Stimulated activated CD4-positive, alpha-beta T cell treated with anti-CD3 and anti-CD28 coated beads, Interleukin-12 subunit alpha, Interleukin-12 subunit beta, amount 100 ng/mL, for 48 hours (primary cell): ENCODE data around the gene GALM.
"Not testable (repeated sequence)": the region's sequence is repeated elsewhere in the genome, so short reads cannot be mapped to it uniquely, and the experiment has no call there.

Experiments used
- DNase-seq, 3 donors: peaks; one replicate each; pipeline ENCODE4 v3.0.0-alpha.2; 2020; ENCODE audit warnings: low read depth in 2 of 3, low spot score in 1 of 3

GALM gene

DNA sequence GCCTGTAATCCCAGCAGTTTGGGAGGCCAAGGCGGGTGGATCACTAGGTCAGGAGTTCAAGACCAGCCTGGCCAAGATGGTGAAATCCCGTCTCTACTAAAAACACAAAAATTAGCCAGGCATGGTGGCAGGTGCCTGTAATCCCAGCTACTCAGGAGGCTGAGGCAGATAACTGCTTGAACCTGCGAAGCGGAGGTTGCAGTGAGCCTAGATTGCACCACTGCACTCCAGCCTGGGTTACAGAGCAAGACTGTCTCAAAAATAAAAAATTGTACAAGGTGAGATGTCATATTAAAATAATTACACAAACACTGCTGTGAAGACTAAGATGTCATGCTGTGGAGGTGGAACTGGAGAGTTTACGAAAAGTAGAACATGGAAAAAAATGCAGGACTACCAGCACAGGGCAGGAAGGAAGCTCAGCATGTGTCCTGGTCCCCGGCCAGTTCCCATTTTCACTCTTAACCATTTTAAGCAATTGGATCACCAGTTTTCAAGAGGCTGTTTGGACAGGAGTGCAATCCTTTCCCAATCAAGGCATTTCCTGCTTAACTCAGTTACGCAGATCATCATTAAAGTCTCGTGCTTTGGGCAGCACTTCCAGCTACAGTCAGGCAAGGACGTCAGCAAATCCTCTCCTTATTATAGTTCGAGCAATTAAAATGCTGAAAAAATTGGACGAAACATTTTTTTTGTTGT lies 71.2 kb downstream of the GALM start:
- not testable (repeated sequence) for DNase-seq

DNA sequence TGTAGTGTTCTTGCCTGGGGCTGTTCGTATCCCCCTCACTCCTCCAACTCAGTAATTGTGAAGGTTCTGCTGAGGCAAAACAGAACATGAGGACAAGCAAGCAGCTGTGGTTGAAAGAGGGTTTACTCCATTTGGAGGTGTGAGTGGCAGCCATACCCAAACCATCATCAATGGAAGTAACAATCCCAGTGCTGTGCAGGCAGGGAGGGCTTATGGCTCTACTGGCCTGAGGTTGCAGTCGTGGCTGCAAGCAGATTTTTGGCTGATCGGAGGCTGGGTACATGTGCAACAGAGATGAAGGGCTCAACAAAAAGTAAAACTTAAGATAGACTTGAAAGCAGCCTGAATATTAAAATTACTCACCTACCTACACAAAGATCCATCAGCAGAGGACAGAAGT lies 72.0 kb downstream of the GALM start:
- no peak for DNase-seq

DNA sequence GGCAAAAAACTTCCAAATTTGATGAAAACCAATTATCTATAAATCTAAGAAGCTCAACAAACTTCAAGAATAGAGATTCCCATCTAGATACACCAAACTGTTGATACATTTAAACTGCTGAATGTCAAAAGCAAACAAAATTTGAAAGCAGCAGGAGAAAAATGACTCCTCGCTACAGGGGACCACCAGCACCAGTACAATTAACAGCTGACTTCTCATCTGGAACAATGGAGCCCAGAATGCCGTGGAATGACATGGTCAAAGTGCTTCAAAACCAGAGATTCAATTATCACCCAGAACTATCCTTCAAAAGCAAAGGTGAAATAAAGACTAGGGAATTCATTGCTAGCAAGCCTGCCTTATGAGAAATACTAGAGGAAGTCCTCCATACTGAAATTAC lies 73.6 kb downstream of the GALM start:
- no peak for DNase-seq

DNA sequence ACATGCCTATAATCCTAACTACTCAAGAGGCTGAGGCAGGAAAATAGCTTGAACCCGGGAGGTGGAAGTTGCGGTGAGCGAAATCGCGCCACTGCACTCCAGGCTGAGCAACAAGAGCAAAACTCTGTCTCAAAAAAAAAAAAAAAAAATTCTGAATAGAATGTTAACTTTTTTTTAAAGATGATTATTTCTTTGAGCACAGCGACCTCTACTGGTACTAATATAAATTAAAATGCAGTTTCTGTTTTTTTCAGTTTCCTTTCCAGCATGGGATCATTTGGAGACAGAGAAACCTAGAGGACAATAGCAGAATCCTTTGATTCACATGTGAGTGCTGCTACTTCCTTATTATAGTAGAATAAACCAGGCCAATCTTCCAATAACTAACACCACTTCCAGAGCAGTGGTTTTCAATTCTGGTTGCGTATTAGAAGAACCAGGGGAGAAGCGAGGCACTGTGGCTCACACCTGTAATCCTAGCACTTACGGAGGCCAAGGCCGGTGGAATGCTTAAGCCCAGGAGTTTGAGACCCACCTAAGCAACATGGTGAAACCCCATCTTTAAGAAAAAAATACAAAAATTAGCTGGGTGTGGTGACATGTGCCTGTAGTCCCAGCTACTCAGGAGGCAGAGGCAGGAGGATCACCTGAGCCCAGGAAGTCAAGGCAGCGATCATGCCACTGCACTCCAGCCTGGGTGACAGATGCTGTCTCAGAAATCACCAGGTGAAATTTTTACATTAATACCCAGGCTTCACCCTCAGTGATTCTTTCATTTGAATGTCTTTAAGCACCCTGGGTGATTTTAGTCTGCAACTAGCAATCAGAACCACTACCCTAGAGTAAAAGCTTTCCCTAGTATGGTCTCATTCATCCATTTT lies 75.2 kb downstream of the GALM start:
- no peak for DNase-seq

DNA sequence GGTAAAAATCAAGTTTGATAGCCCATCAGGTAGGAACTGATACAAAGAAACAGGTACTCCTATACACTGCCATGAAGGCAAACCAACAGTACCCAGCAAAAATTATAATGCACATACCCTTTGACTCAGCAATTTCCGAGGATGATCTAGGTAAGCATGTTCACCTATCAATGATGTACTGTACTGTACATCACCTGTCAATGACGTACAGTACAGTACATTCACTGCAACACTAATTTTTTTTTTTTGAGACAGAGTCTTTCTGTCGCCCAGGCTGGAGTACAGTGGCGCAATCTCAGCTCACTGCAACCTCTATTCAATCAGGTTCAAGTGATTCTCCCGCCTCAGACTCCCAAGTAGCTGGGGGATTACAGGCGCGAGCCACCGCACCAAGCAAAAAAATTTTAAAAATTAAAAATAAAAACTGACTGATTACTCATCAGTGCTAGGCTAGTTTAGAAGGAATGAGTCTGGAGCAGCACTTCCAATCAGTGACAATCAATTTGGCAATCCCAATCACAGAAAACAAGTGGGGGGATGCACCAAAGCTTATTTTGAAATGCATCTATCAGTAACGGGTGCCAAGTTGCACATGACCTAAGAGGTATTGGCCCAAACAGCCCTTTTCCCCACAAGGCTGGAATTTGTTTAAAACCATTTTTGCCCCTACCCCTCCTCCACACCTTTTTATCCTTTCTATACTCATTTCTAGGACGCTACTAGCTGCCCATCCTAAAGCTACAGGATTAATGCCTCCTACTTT lies 77.1 kb downstream of the GALM start:
- DNase-seq: no peak

DNA sequence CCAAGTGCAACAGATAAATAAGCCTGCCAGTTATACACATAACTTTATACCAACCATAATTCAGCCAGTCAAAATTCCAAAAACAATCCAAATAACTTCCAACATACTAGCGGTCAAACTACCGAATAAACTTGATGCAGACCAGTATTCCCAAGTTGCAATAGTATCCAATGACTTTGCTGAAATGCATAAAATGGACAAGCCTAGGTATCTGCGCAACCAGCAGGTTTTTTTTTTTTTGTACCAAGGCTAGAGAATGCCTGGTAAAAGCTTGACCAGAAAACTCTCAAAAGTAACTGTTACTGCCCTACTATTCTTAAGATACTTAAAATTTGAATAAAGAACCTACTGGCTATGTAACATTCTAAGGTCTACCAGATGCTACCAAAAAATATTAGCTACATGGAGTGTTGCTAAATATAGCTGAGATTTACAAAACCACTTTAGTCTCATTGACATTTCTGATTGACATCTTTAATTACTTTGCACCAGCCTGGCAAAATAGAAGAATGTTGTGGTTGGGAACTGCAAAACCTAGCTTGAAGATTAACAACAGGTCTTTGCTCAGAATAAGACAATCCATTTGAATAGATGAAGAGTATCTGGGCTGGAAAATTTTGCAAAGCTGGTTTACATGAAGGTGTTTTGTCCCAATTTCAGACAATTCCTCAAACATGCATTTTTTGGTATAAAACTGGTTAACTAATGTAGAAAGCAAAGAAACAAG lies 77.9 kb downstream of the GALM start:
- DNase-seq: no peak

DNA sequence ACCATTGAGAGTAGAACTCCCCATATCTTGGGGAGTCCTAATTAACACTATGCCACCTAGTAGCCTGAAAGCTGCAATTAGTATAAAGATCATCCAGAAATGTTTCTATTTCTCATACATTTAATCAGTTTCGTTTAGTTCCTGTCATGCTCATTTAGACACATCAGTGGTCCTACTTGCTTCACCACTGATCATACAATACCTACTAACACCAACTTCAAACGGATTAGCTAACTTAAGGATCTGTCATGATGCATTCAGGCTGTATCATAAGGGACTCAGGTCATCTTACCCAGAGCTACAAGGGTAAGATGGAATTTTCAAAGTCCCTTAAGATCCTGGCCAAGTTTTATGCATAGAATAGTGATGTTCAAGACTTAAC lies 78.5 kb downstream of the GALM start:
- DNase-seq: no peak

DNA sequence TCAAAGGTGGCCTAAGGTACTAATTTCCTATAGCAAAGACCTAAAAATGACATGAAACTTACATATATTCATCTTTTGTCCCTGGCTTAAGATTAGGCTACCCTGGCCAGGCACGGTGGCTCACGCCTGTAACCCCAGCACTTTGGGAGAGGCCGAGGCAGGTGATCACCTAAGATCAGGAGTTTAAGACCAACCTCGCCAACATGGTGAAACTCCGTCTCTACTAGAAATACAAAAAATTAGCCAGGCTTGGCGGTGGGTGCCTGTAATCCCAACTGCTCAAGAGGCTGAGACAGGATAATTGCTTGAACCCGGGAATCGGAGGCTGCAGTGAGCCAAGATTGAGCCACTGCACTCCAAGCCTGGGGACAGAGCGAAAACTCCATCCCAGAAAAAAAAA lies 79.4 kb downstream of the GALM start:
- no peak for DNase-seq

DNA sequence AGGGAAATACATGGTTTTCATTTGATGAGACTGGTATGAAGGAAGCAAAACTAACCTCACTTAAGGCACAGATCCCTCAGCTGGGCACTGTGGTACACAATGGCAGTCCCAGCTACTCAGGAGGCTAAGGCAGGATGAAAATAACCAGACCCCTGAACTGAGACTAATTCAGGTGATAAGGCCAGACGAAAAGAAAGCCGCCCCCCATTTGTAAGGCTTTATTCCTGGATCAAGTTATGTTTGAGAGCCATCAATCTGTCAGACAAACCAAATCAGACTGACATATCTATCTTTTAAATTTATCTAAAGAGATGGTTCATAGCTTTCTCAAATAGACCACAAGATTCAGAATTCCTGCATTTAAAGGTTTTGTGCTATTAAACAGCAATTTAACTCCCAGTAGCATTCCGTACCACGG lies 81.1 kb downstream of the GALM start:
- no peak for DNase-seq

DNA sequence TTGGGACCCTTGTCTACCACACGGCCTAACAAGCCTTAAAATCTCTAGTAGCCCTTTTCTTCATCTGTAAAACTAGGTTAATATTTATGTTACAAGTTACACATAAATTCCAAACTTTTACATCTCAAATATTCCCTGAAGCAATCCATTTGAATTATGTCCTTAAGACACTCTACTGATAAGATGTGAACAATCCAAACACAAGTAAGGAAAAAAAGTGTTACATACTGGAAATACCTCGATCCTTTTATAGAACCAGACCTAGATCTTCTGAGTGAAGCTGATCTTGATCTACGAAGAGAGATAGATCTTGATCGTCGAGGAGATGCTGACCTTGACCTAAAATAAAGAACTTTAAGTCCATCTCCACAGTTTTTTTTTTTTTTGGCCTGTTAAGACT lies 81.9 kb downstream of the GALM start:
- DNase-seq: no peak

DNA sequence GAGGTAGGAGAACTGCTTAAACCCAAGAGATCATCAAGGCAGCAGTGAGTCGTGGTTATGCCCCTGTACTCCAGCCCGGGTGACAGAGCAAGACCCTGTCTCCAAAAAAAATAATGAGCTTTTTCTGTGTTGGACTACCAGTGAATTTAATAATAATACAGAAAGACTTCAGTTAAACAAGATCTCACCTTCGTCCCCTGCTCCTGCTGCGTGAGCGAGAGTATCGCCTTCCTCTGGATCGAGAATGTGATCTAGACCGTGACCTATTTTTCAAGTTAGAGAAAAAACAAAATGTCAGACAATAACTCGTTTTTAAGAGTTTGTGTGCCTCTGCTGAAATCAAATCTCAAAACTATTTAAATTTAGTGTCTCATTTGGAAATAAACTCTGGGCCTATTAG lies 82.5 kb downstream of the GALM start:
- DNase-seq: no peak

DNA sequence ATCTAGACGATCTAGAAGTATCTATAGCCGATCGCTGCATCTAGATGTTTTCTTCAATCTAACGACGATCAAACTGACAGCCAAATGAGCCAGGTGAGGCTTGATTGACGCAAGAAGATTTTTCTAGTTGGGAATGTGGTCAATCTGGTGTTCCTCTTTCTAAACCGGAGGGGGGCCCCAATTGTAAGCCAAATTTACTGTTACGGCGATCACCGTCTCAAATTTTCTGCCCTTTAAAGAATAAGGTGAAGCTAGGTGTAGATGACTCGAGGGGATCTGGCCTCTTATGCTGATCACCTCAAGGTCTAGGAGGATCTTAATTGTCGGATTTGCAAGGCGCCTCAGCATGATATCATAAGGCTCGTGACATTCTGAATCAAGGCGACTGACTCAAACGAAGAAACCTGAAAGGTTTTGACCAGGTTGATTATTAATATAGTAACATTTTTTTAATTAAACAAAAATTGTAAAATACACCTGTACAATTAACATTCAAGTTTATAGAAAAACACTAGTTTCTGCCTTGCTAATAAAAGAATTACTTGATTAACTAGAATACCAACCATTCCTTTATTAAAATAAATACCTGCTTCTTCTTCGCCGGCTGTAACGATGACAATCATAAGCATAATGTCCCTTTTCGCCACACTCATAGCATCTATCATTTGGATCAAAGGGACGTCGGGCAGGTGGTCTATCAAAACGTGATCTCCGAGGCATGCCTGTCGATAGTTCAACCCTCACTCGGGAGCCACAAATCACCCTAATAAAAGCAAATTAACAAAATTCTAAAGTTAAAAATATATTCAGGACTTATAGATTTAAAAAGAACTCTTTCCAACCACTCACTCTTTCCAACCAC lies 83.3 kb downstream of the GALM start:
- DNase-seq: no peak

DNA sequence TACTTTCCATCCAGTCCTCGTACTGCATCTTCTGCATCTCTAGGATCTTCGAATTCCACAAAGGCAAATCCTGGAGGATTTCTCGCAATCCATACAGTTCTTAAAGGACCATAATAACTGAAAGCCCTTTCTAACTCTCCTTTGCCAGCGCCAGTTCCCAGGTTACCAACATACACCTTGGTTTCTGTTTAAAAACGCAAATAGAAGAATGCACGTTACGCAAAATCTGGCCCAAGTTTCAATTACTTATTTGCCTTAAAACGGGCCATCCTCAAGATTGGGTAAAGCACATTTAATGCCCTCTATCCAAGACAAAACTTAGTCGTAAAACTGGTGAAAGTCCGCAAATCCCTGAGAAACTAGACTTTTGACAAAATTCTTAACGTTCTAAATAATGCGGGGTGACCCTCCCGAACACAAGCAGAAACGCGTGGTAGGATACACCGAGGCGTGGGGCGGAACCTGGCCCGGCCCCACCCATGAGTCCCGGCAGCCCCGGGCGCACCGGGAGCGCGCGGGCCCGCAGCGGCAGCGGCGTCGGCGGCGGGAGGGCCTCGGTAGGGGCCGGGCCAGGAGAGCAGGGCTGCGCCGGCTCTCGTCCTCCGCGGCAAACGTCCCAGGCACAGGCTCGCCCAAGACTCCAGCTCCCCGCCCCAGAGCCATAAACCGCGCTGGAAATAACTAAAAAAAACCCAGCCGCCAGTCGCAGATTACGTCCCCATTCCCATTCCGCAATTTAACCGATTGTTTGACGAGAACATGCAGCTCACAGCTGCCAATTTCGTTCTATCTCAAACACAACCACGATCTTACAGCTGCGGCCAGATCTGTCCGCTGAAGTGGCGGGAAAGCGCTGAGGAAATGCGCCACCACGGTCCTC lies 84.3 kb downstream of the GALM start:
- peak in 2 of 3 donors; percentile 15 to 42 for DNase-seq

DNA sequence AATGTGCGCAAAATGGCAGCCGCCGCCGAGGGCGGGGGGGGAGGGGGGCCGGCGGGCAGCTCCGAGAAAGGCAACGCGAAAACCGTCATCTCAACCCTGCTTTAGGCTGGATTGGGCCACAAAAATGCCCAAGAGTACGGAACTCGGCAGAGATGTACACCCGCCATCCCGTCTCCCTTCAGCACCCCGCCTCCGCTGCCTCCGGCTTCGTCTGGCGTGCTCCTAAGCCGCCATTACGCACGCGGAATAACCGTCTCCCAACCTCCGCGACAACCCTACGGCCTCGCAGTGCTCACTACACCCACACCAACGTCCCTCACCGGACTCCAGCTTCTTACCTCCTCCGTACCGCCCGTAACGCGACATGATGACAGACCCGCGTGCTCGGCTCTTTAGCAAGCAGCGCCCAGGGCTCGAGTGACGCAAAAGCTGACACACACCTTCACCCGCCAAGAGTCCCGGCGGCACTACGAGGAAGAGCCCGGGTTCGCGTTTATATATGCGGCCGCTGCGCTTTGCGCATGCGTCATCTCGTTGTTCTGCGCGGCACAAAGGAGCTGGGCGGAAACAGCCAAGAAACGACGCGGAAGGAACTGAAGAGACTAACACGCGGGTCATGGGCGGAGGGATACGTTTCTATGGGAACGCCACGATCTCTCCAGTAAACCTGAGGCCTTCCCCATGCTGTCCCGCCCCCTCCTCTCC lies 85.1 kb downstream of the GALM start, which contains the start of gene SRSF7:
SRSF7 (minus strand) TSS at position 471 of the 705 bp plus-strand sequence; CDS start at position 366, 105 bp downstream.
- peak; percentile 92 to 99 (median 93) for DNase-seq

DNA sequence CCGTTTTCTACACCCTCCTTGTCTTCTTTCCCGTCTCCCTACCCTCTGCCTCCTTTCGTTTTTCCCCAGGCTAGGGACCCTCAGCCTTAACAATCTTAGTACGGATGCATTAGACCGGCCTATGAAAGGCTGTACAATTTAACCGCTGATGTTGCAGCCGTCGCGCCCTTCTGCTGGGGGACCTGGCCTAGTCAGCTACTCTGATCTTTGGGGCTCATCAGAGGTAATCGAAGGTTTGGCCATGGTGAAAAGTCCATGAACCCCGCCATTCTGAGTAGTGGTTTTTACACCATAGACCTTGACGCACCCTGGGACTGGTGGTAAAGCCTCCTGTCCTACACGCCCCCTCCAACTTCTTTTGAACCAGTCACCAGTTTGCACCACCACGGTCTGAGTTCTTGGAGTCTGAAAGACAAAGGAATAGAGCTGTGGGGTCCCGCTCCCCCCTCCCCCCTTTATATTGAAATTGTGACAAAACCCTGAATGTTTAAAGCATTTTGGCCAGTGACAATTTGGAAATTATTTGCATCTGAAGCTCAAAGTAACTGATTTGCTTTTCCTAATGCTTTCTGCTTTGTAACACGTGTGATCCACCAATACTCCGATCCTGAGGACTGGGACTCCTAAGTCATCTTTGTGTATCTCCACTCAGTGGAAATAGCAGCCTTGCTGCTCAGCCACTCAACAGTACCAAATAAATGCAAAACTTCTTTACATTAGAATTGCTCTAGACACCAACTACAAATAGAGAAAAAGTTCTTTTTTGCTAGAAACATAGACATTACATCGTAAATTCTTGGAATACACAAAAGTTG lies 85.9 kb downstream of the GALM start:
- no peak for DNase-seq

DNA sequence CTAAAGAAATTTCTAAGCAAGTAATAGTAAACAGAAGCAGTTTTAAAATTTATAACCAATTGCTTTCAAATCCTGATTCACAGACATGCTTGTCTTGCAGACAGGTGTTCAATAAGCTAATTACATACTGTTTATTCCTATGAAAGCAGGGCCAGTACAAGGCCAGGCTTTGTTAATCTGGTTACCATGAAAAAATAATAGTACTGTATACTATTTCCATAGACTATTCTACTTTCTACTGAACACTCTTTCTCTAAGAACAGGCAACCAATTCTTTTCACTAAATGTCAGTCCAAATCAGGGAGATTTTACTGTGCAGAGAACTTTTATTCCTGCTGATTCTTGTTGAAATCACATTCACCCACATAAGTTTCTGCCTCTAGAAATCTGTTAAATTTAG lies 88.1 kb downstream of the GALM start:
- DNase-seq: no peak

DNA sequence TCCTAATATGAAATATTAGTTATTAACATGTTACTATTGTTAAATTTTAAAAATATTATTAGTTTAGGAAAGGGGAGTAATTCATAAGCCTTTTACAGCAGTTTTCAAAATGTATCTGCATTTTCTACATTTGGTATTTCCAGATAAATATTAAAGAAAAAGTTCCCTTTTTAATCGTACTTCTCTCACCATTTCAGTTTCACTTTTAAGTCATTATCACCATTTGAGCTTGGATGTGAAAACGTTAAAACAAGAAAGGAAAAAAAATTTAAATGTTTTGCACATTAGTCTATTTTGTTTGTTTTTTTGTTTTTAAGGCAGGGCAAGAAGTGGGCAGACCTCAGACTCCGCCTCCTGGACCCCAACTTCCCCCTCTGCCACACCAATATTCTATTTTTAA lies 88.6 kb downstream of the GALM start:
- no peak for DNase-seq

DNA sequence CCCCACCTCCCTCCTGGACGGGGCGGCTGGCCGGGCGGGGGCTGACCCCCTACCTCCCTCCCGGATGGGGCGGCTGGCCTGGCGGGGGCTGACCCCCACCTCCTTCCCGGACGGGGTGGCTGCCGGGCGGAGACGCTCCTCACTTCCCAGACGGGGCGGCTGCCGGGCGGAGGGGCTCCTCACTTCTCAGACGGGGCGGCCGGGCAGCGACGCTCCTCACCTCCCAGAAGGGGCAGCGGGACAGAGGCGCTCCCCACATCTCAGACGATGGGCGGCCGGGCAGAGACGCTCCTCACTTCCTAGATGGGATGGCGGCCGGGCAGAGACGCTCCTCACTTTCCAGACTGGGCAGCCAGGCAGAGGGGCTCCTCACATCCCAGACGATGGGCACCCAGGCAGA lies 90.0 kb downstream of the GALM start:
- DNase-seq: not testable (repeated sequence)
